ENCODE data around the gene GLYR1.
A peak's percentile ranks its signal among the peaks of the same experiment; 100 is the strongest.

- TF ChIP-seq POLR2A (IDR thresholded peaks at IDR 0.05; ENCODE audit: low read depth, low read length), result no peak
- no peak for TF ChIP-seq CTCF (conservative IDR thresholded peaks at IDR 0.05; ENCODE audit: low read depth, low read length)
- peak; percentile 50; the same call in 1 of the 2 replicates for TF ChIP-seq FOS (IDR thresholded peaks at IDR 0.05; ENCODE audit: low read depth, low read length)
- no peak for TF ChIP-seq RFX5 (IDR thresholded peaks at IDR 0.05; ENCODE audit: low read depth, low read length)
- TF ChIP-seq MAFK (IDR thresholded peaks at IDR 0.05; ENCODE audit: low read depth, low read length), result no peak
- no peak for TF ChIP-seq CEBPB (IDR thresholded peaks at IDR 0.05; ENCODE audit: low read depth, low read length)
- no peak for TF ChIP-seq RAD21 (IDR thresholded peaks at IDR 0.05; ENCODE audit: low read length)
- peak; percentile 27; the same call in 1 of the 2 replicates for TF ChIP-seq MAZ (IDR thresholded peaks at IDR 0.05; ENCODE audit: borderline replicate concordance, low read depth, low read length)
- no peak for TF ChIP-seq NFE2L2 (IDR thresholded peaks at IDR 0.05; ENCODE audit: low read depth, low read length)
- TF ChIP-seq CHD1 (IDR thresholded peaks at IDR 0.05; ENCODE audit: low read depth, low read length), result no peak
- no peak for TF ChIP-seq SMC3 (IDR thresholded peaks at IDR 0.05; ENCODE audit: low read depth, low read length)
- TF ChIP-seq BHLHE40 (IDR thresholded peaks at IDR 0.05; ENCODE audit: low read depth, low read length), result no peak
- no peak for TF ChIP-seq RCOR1 (IDR thresholded peaks at IDR 0.05; ENCODE audit: insufficient replicate concordance, low read length)
Measured at GRCh38 chr16:4802659-4803287, 44.3 kb downstream of the GLYR1 start.
